Measurements from ENCODE around the gene NPFF. TPM values are rescaled to one million over a fixed set of nuclear protein-coding genes. Genes with fewer than 3 reads are reported as not detected.
A peak's percentile ranks its signal among the peaks of the same experiment; 100 is the strongest.

NPFF gene
- total and polyA plus RNA-seq, 7 experiments from 2014 or later, result not detected

- CTCF ChIA-PET, result interaction anchor here (0.6 kb wide), 1 partner anchor 375 kb away, joined by 3 read pairs; no protein-coding TSS in a partner anchor
- H3K27me3 ChIP-seq (ENCODE audit: control insufficient read depth in 2 of 2, insufficient read depth in 2 of 2, low read length in 2 of 2), result no peaks in the 10 kb centered on the region
- no peak overlapping the region for H3K27ac ChIP-seq (ENCODE audit: low read depth, low read length)
- H3K4me1 ChIP-seq (ENCODE audit: control insufficient read depth in 2 of 2, insufficient read depth in 2 of 2, low read length in 2 of 2), result no peaks in the 10 kb centered on the region
- peaks cover 7 to 74% (median 21%) of the 10 kb centered on the region in 3 experiments for H3K36me3 ChIP-seq (ENCODE audit: control insufficient read depth in 2 of 3, insufficient read depth in 3 of 3, low read length in 3 of 3)
- POLR2A ChIA-PET, result no interaction called here
- H3K36me3 Mint-ChIP-seq, result peaks cover 12 to 48% (median 27%) of the 10 kb centered on the region in 5 donors
- H3K27ac Mint-ChIP-seq, result peak overlapping the region in 2 of 9 donors; percentile 25 to 28
- H3K4me3 ChIP-seq (ENCODE audit: low read length), result no peak overlapping the region
- ATAC-seq (no peak), DNase-seq (no peak)
- H3K4me3 Mint-ChIP-seq, result no peak overlapping the region
- H3K4me1 Mint-ChIP-seq, result peaks cover 0 to 5% (median 0%) of the 10 kb centered on the region in 7 donors
- H3K9me3 ChIP-seq (ENCODE audit: control insufficient read depth in 2 of 3, low read length in 3 of 3), result no peaks in the 10 kb centered on the region
- H3K27me3 Mint-ChIP-seq, result no peaks in the 10 kb centered on the region
- no peaks in the 10 kb centered on the region for H3K9me3 Mint-ChIP-seq
- intact Hi-C loops (cut with micrococcal nuclease), result no loop called here
Measured at GRCh38 chr12:53532524-53533445, 25.5 kb upstream of the NPFF start.

- Mint-ChIP-seq H3K4me3 (no peak overlapping the region), H3K27ac (no peak overlapping the region), H3K4me1 (peaks cover 0 to 5% (median 0%) of the 10 kb centered on the region in 7 donors), H3K27me3 (no peaks in the 10 kb centered on the region), H3K36me3 (peaks cover 12 to 42% (median 27%) of the 10 kb centered on the region in 5 donors), H3K9me3 (no peaks in the 10 kb centered on the region)
- ATAC-seq, result no peak
- intact Hi-C loops (cut with micrococcal nuclease), result no loop called here
- POLR2A ChIA-PET, result no interaction called here
- DNase-seq, result no peak
- no peaks in the 10 kb centered on the region for H3K4me1 ChIP-seq (ENCODE audit: control insufficient read depth in 2 of 2, insufficient read depth in 2 of 2, low read length in 2 of 2)
- H3K9me3 ChIP-seq (ENCODE audit: control insufficient read depth in 2 of 3, low read length in 3 of 3), result no peaks in the 10 kb centered on the region
- no peak overlapping the region for H3K4me3 ChIP-seq (ENCODE audit: low read length)
- no peaks in the 10 kb centered on the region for H3K27me3 ChIP-seq (ENCODE audit: control insufficient read depth in 2 of 2, insufficient read depth in 2 of 2, low read length in 2 of 2)
- H3K27ac ChIP-seq (ENCODE audit: low read depth, low read length), result no peak overlapping the region
- H3K36me3 ChIP-seq (ENCODE audit: control insufficient read depth in 2 of 3, insufficient read depth in 3 of 3, low read length in 3 of 3), result peaks cover 7 to 73% (median 21%) of the 10 kb centered on the region in 3 experiments
- CTCF ChIA-PET, result interaction anchor here (0.6 kb wide), 2 partner anchors 23 to 374 kb away, joined by 3 read pairs; no protein-coding TSS in a partner anchor
Measured at GRCh38 chr12:53532021-53532420, 24.7 kb upstream of the NPFF start.

GRCh38 chr12:53530920-53531319, 23.6 kb upstream of the NPFF start:
- Histone ChIP-seq H3K4me3 (ENCODE audit: low read length) (no peak overlapping the region), H3K27ac (ENCODE audit: low read depth, low read length) (no peak overlapping the region), H3K36me3 (ENCODE audit: control insufficient read depth in 2 of 3, insufficient read depth in 3 of 3, low read length in 3 of 3) (peaks cover 7 to 62% (median 19%) of the 10 kb centered on the region in 3 experiments), H3K9me3 (ENCODE audit: control insufficient read depth in 2 of 3, low read length in 3 of 3) (no peaks in the 10 kb centered on the region), H3K27me3 (ENCODE audit: control insufficient read depth in 2 of 2, insufficient read depth in 2 of 2, low read length in 2 of 2) (no peaks in the 10 kb centered on the region), H3K4me1 (ENCODE audit: control insufficient read depth in 2 of 2, insufficient read depth in 2 of 2, low read length in 2 of 2) (no peaks in the 10 kb centered on the region)
- CTCF ChIA-PET, result interaction anchor here (0.7 kb wide), 2 partner anchors 13 to 48 kb away, joined by 4 to 5 read pairs; no protein-coding TSS in a partner anchor
- POLR2A ChIA-PET, result interaction anchor here (0.9 kb wide), 1 partner anchor 27 kb away, joined by 3 read pairs; no protein-coding TSS in a partner anchor
- H3K4me1 Mint-ChIP-seq, result peaks cover 0 to 5% (median 0%) of the 10 kb centered on the region in 7 donors
- DNase-seq (no peak), ATAC-seq (no peak)
- no peaks in the 10 kb centered on the region for H3K27me3 Mint-ChIP-seq
- no peaks in the 10 kb centered on the region for H3K9me3 Mint-ChIP-seq
- intact Hi-C loops (cut with micrococcal nuclease), result no loop called here
- no peak overlapping the region for H3K4me3 Mint-ChIP-seq
- no peak overlapping the region for H3K27ac Mint-ChIP-seq
- H3K36me3 Mint-ChIP-seq, result peaks cover 12 to 38% (median 27%) of the 10 kb centered on the region in 5 donors

GRCh38 chr12:53530061-53530460, 22.8 kb upstream of the NPFF start:
- H3K4me3 ChIP-seq (ENCODE audit: low read length), result no peak overlapping the region
- DNase-seq (no peak), ATAC-seq (no peak)
- ChIA-PET POLR2A (no interaction called here), CTCF (no interaction called here)
- H3K27ac ChIP-seq (ENCODE audit: low read depth, low read length), result no peak overlapping the region
- no peaks in the 10 kb centered on the region for H3K27me3 ChIP-seq (ENCODE audit: control insufficient read depth in 2 of 2, insufficient read depth in 2 of 2, low read length in 2 of 2)
- H3K4me1 Mint-ChIP-seq, result peaks cover 0 to 3% (median 0%) of the 10 kb centered on the region in 7 donors
- H3K36me3 Mint-ChIP-seq, result peaks cover 9 to 37% (median 31%) of the 10 kb centered on the region in 5 donors
- no peaks in the 10 kb centered on the region for H3K27me3 Mint-ChIP-seq
- intact Hi-C loops (cut with micrococcal nuclease), result no loop called here
- peaks cover 4 to 55% (median 16%) of the 10 kb centered on the region in 3 experiments for H3K36me3 ChIP-seq (ENCODE audit: control insufficient read depth in 2 of 3, insufficient read depth in 3 of 3, low read length in 3 of 3)
- H3K9me3 Mint-ChIP-seq, result no peaks in the 10 kb centered on the region
- H3K27ac Mint-ChIP-seq, result no peak overlapping the region
- no peak overlapping the region for H3K4me3 Mint-ChIP-seq
- no peaks in the 10 kb centered on the region for H3K4me1 ChIP-seq (ENCODE audit: control insufficient read depth in 2 of 2, insufficient read depth in 2 of 2, low read length in 2 of 2)
- no peaks in the 10 kb centered on the region for H3K9me3 ChIP-seq (ENCODE audit: control insufficient read depth in 2 of 3, low read length in 3 of 3)

- ChIA-PET CTCF (no interaction called here), POLR2A (no interaction called here)
- intact Hi-C loops (cut with micrococcal nuclease), result no loop called here
- DNase-seq (no peak), ATAC-seq (no peak)
- H3K36me3 Mint-ChIP-seq, result peaks cover 0 to 47% (median 15%) of the 10 kb centered on the region in 5 donors
- Histone ChIP-seq H3K4me1 (ENCODE audit: control insufficient read depth in 2 of 2, insufficient read depth in 2 of 2, low read length in 2 of 2) (no peaks in the 10 kb centered on the region), H3K9me3 (ENCODE audit: control insufficient read depth in 2 of 3, low read length in 3 of 3) (no peaks in the 10 kb centered on the region), H3K27ac (ENCODE audit: low read depth, low read length) (no peak overlapping the region), H3K4me3 (ENCODE audit: low read length) (no peak overlapping the region), H3K27me3 (ENCODE audit: control insufficient read depth in 2 of 2, insufficient read depth in 2 of 2, low read length in 2 of 2) (no peaks in the 10 kb centered on the region), H3K36me3 (ENCODE audit: control insufficient read depth in 2 of 3, insufficient read depth in 3 of 3, low read length in 3 of 3) (peaks cover 12 to 57% (median 23%) of the 10 kb centered on the region in 3 experiments)
- no peaks in the 10 kb centered on the region for H3K27me3 Mint-ChIP-seq
- no peaks in the 10 kb centered on the region for H3K9me3 Mint-ChIP-seq
- no peaks in the 10 kb centered on the region for H3K4me1 Mint-ChIP-seq
- H3K4me3 Mint-ChIP-seq, result no peak overlapping the region
- no peak overlapping the region for H3K27ac Mint-ChIP-seq
Measured at GRCh38 chr12:53524476-53524875, 17.2 kb upstream of the NPFF start.

GRCh38 chr12:53523131-53523530, 15.8 kb upstream of the NPFF start:
- H3K4me1 ChIP-seq (ENCODE audit: control insufficient read depth in 2 of 2, insufficient read depth in 2 of 2, low read length in 2 of 2), result no peaks in the 10 kb centered on the region
- Mint-ChIP-seq H3K9me3 (no peaks in the 10 kb centered on the region), H3K4me3 (no peak overlapping the region), H3K4me1 (no peaks in the 10 kb centered on the region), H3K27me3 (no peaks in the 10 kb centered on the region), H3K27ac (peak overlapping the region in 1 of 9 donors; percentile 25), H3K36me3 (peaks cover 0 to 44% (median 12%) of the 10 kb centered on the region in 5 donors)
- H3K27me3 ChIP-seq (ENCODE audit: control insufficient read depth in 2 of 2, insufficient read depth in 2 of 2, low read length in 2 of 2), result no peaks in the 10 kb centered on the region
- DNase-seq (no peak), ATAC-seq (no peak)
- H3K9me3 ChIP-seq (ENCODE audit: control insufficient read depth in 2 of 3, low read length in 3 of 3), result no peaks in the 10 kb centered on the region
- POLR2A ChIA-PET, result interaction anchor here (1.1 kb wide), 1 partner anchor 22 kb away, joined by 3 read pairs; the partner anchor contains the start of gene TARBP2
- intact Hi-C loops (cut with micrococcal nuclease), result no loop called here
- CTCF ChIA-PET, result interaction anchor here (1.2 to 1.7 kb wide), 2 partner anchors 20 to 201 kb away, joined by 3 to 5 read pairs; partner anchors contain the start of gene AAAS
- no peak overlapping the region for H3K27ac ChIP-seq (ENCODE audit: low read depth, low read length)
- no peak overlapping the region for H3K4me3 ChIP-seq (ENCODE audit: low read length)
- peaks cover 16 to 70% (median 23%) of the 10 kb centered on the region in 3 experiments for H3K36me3 ChIP-seq (ENCODE audit: control insufficient read depth in 2 of 3, insufficient read depth in 3 of 3, low read length in 3 of 3)

Data from naive thymus-derived CD4-positive, alpha-beta T cell (primary cell).